ENCODE results near the gene ITGB1BP2. TPM values are rescaled to one million over a fixed set of nuclear protein-coding genes. Genes with fewer than 3 reads are reported as not detected.
"Not testable (repeated sequence)": the region's sequence is repeated elsewhere in the genome, so short reads cannot be mapped to it uniquely, and the experiment has no call there.

The ITGB1BP2 gene
- total and polyA plus RNA-seq, 12 donors, result 0.18 to 3.2 (median 0.83) TPM; not detected in 1

DNA sequence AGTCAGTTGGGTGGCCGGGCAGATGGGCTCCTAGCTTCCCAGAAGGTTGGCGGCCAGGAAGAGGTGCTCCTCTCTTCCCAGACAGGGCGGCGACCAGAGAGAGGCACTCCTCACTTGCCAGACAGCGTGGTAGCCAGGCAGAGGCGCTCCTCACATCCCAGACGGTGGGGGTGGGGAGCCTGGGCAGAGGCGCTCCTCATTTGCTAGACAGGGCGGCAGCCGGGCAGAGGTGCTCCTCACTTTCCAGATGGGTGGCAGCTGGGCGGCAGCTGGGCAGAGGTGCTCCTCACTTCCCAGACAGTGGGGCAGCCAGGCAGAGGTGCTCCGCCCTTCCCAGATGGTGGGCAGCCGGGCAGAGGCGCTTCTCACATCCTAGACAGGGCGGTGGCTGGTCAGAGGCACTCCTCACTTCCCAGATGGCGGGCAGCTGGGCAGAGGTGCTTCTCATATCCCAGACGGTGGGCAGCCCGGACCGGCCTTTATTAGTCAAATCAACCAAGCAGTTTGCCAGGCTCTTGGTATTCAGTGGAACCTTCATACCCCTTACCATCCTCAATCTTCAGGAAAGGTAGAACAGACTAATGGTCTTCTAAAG, 31.7 kb upstream of the ITGB1BP2 start:
- TF ChIP-seq POLR2A (IDR thresholded peaks at IDR 0.05), result no peak
- TF ChIP-seq, protein P1, sequence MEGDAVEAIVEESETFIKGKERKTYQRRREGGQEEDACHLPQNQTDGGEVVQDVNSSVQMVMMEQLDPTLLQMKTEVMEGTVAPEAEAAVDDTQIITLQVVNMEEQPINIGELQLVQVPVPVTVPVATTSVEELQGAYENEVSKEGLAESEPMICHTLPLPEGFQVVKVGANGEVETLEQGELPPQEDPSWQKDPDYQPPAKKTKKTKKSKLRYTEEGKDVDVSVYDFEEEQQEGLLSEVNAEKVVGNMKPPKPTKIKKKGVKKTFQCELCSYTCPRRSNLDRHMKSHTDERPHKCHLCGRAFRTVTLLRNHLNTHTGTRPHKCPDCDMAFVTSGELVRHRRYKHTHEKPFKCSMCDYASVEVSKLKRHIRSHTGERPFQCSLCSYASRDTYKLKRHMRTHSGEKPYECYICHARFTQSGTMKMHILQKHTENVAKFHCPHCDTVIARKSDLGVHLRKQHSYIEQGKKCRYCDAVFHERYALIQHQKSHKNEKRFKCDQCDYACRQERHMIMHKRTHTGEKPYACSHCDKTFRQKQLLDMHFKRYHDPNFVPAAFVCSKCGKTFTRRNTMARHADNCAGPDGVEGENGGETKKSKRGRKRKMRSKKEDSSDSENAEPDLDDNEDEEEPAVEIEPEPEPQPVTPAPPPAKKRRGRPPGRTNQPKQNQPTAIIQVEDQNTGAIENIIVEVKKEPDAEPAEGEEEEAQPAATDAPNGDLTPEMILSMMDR (IDR thresholded peaks at IDR 0.05), result no peak
- DNase-seq, result no peak

DNA sequence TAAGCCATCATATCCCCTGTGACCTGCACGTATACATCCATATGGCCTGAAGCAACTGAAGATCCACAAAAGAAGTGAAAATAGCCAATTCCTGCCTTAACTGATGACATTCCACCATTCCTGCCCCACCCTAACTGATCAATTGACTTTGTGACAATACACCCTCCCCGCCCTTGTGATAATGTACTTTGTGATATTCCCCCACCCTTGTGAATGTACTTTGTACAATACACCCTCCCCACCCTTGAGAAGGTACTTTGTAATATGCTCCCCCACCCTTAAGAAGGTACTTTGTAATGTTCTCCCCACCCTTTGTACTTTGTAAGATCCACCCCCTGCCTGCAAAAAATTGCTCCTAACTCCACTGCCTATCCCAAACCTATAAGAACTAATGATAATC, 29.2 kb upstream of the ITGB1BP2 start:
- WGBS, 4 donors, result 72 to 91% (median 90%) methylated on average over 2 of the region's 2 CpGs
- DNase-seq; H3K9me3 ChIP-seq (replicated peaks in 1 of 3); H3K4me3 ChIP-seq; H3K27ac ChIP-seq; H3K27me3 ChIP-seq; intact Hi-C loops (cut with DNase I); H3K36me3 ChIP-seq (replicated peaks in 1 of 2); H3K4me1 ChIP-seq (replicated peaks in 1 of 2): not testable (repeated sequence)

More for the DNA sequence above, 31.7 kb upstream of the ITGB1BP2 start:
- H3K4me1 ChIP-seq (replicated peaks in 1 of 2), result no peaks in the 10 kb centered on the region
- intact Hi-C loops (cut with DNase I), result no loop called here
- no peak overlapping the region for H3K27ac ChIP-seq
- H3K4me3 ChIP-seq, result no peak overlapping the region
- no peaks in the 10 kb centered on the region for H3K27me3 ChIP-seq
- H3K9me3 ChIP-seq (replicated peaks in 1 of 3), result no peaks in the 10 kb centered on the region
- 81 to 98% (median 87%) methylated on average over 12 to 19 of the region's 19 CpGs; no CpG with 5 or more reads in 1 of the 4 donors for WGBS, 4 donors
- H3K36me3 ChIP-seq (replicated peaks in 1 of 2), result no peaks in the 10 kb centered on the region

DNA sequence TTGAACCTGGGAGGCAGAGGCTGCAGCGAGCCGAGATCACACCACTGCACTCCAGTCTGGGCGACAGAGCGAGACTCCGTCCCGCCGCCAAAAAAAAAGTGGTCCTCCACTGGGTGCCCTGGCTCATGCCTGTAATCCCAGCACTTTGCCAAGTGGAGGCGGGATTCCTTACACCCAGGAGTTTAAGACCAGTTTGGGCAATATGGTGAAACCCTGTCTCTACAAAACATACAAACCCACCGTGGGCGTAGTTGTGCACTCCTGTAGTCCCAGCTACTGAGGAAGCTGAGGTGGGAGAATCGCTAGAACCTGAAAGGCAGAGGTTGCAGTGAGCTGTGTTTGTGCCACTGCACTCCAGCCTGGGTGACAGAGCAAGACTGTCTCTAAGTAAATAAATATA, 20.2 kb upstream of the ITGB1BP2 start:
- H3K9me3 ChIP-seq (replicated peaks in 1 of 3); DNase-seq; H3K4me3 ChIP-seq; H3K27me3 ChIP-seq; H3K36me3 ChIP-seq (replicated peaks in 1 of 2); intact Hi-C loops (cut with DNase I); H3K27ac ChIP-seq; H3K4me1 ChIP-seq (replicated peaks in 1 of 2): not testable (repeated sequence)
- 78 to 98% (median 95%) methylated on average over 1 to 11 of the region's 11 CpGs for WGBS, 4 donors

DNA sequence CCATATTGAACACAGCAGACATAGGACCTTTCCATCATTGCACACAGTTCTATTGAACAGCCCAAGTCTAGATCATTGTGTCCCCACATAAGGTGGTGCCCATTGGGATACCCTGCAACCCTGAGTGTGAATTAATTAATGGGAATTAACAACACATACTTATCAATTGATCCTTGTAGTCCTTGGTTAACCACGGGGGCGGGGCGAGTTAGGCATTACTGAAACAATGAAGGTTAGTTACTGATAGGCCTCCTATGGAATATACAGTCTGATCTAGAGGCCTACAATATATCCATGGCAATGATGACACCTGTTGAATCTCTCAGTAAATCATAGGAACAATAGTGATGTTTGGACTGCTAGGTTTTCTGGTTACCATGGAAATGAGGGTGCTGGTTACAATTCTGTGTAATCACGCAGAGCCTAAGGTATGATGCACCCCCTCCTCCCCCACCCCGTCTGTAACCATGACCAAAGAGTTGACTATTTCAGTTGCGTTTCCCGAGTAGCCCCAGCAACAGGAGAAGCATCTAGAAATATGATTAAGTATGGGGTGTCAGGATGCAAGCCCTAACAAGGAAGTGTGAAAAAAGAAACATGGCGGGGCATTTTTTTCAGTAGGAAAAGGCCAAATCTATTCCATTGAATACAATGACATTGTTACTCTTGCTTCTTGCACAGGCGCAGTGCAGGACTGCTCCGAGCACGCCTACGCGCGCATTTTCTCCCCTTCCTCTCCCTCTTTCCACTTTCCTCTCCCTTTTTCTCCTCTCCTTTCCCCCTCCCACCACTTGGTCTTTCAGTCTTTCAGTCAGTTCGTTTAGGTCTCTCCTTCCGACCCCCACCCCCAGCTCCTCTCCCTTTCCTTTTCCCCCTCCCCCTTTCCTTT, 18.8 kb upstream of the ITGB1BP2 start:
- H3K9me3 ChIP-seq (replicated peaks in 1 of 3), result no peaks in the 10 kb centered on the region
- 17 to 51% (median 35%) methylated on average over 16 of the region's 16 CpGs for WGBS, 4 donors
- H3K27ac ChIP-seq, result peak overlapping the region in 4 of 5 donors; percentile 80 to 92 (median 89)
- no peak for TF ChIP-seq POLR2A (IDR thresholded peaks at IDR 0.05)
- TF ChIP-seq, protein P1 (IDR thresholded peaks at IDR 0.05), result no peak
- no peaks in the 10 kb centered on the region for H3K36me3 ChIP-seq (replicated peaks in 1 of 2)
- H3K4me3 ChIP-seq, result peak overlapping the region in 2 of 4 donors; percentile 26 to 42
- intact Hi-C loops (cut with DNase I), result no loop called here
- DNase-seq, result peak in 1 of 7 donors; percentile 13
- H3K27me3 ChIP-seq, result no peaks in the 10 kb centered on the region
- H3K4me1 ChIP-seq (replicated peaks in 1 of 2), result peaks cover 4 to 13% of the 10 kb centered on the region in 2 donors

DNA sequence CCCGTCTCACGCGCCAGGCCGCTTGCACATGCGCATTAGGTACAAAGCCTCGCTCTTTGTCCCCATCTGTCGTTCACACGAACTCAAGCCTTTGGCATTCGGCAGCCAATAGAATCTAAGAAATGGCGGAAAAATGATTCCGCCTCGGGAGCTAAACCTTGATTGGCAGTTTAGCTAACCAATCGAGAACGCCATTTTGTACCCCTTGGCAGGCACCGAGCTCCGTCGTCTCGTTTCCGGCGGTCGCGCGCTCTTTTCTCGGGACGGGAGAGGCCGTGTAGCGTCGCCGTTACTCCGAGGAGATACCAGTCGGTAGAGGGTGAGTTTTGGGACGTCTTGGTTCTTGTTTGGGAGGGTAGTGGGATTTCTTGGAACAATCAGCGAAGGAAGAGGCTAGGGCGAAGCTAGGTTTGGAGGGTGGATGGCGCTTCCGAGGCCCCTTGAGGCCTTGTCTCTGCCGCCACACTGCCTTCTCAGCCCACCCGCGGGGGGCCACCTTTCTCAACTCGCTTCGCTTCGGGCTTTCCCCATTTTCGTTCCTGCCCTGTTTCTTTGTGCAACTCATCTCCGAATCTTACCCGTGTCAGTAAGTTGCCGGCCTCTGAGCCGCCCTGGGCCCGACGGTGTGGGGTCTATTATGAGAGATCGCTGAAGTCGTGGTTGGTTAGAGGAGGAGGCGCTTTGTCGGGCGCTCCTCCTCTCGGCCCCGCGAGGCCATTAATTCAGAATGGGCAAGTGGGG, 18.0 kb upstream of the ITGB1BP2 start, which contains the start of gene NONO:
TSS of gene NONO (plus strand) at position 233 of the 741 bp plus-strand sequence. CDS start 7,003 bp downstream, outside the sequence.
- intact Hi-C loops (cut with DNase I), result no loop called here
- 0 to 39% (median 17%) methylated on average over 24 to 57 of the region's 57 CpGs for WGBS, 4 donors

More for the DNA sequence above, 18.0 kb upstream of the ITGB1BP2 start, which contains the start of gene NONO:
- peaks cover 4 to 13% of the 10 kb centered on the region in 2 donors for H3K4me1 ChIP-seq (replicated peaks in 1 of 2)
- peak; percentile 88 to 96 (median 93) for DNase-seq
- TF ChIP-seq POLR2A (IDR thresholded peaks at IDR 0.05), result peak; percentile 45 to 85
- TF ChIP-seq, protein P1 (IDR thresholded peaks at IDR 0.05), result no peak
- no peaks in the 10 kb centered on the region for H3K36me3 ChIP-seq (replicated peaks in 1 of 2)
- no peaks in the 10 kb centered on the region for H3K27me3 ChIP-seq
- H3K9me3 ChIP-seq (replicated peaks in 1 of 3), result no peaks in the 10 kb centered on the region
- peak within 1 kb of the TSS; percentile 87 to 96 (median 91) for H3K27ac ChIP-seq
- H3K4me3 ChIP-seq, result peak within 1 kb of the TSS; percentile 41 to 83 (median 52)
